Measurements from ENCODE around the gene POLR3K.
A peak's percentile ranks its signal among the peaks of the same experiment; 100 is the strongest.

POLR3K gene

GRCh38 chr16:53346-54236, at the start of gene POLR3K, which contains the start of gene SNRNP25:
Gene POLR3K, minus strand, starts transcription at chr16:53608. Its CDS starts 22 bp downstream, at chr16:53586.
Gene SNRNP25, plus strand, starts transcription at chr16:53828. Its CDS starts 189 bp downstream, at chr16:54017.
- peak; percentile 98 for DNase-seq

GRCh38 chr16:102060-102855, 48.9 kb upstream of the POLR3K start:
- DNase-seq: no peak

GRCh38 chr16:101586-101985, 48.2 kb upstream of the POLR3K start:
- no peak for DNase-seq

- DNase-seq: no peak
Measured at GRCh38 chr16:100989-101388, 47.6 kb upstream of the POLR3K start.

GRCh38 chr16:97822-98221, 44.4 kb upstream of the POLR3K start:
- no peak for DNase-seq

- DNase-seq: peak; percentile 90 to 91
Measured at GRCh38 chr16:96935-97381, 43.5 kb upstream of the POLR3K start.

GRCh38 chr16:94918-95265, 41.5 kb upstream of the POLR3K start:
- DNase-seq: no peak

- DNase-seq: no peak
Measured at GRCh38 chr16:92431-93339, 39.3 kb upstream of the POLR3K start.

- DNase-seq: no peak
Measured at GRCh38 chr16:91484-91883, 38.1 kb upstream of the POLR3K start.

GRCh38 chr16:89391-90302, 36.2 kb upstream of the POLR3K start:
- no peak for DNase-seq

- DNase-seq: no peak
Measured at GRCh38 chr16:88613-89012, 35.2 kb upstream of the POLR3K start.

- DNase-seq: no peak
Measured at GRCh38 chr16:86483-86952, 33.1 kb upstream of the POLR3K start.

GRCh38 chr16:85865-86264, 32.5 kb upstream of the POLR3K start:
- DNase-seq: no peak

GRCh38 chr16:85407-85782, 32.0 kb upstream of the POLR3K start:
- DNase-seq: no peak

- DNase-seq: peak in 1 of 2 donors; percentile 52
Measured at GRCh38 chr16:84718-85406, 31.5 kb upstream of the POLR3K start.

GRCh38 chr16:83781-84615, 30.6 kb upstream of the POLR3K start:
- no peak for DNase-seq

- no peak for DNase-seq
Measured at GRCh38 chr16:83060-83603, 29.7 kb upstream of the POLR3K start.

- DNase-seq: no peak
Measured at GRCh38 chr16:79151-80054, 26.0 kb upstream of the POLR3K start.

Measured in CD4-positive, alpha-beta T cell treated with Interleukin-1 beta for 1 hour (primary cell).